ENCODE data around the gene PLBD2. TPM values are rescaled to one million over a fixed set of nuclear protein-coding genes. Genes with fewer than 3 reads are reported as not detected.

Gene PLBD2
- total RNA-seq, 2 donors from 2014 or later: 17.8 to 18.4 TPM

GRCh38 chr12:113316155-113316554 is 42.2 kb upstream of the PLBD2 start:
- Histone ChIP-seq H3K4me3 (no peak overlapping the region), H3K27ac (no peak overlapping the region), H3K4me1 (no peaks in the 10 kb centered on the region), H3K36me3 (replicated peaks in 1 of 2; ENCODE audit: insufficient read depth in 1 of 2, low read depth in 2 of 2) (peaks cover 0 to 17% of the 10 kb centered on the region in 2 donors), H3K9me3 (no peaks in the 10 kb centered on the region), H3K27me3 (no peaks in the 10 kb centered on the region)
- ATAC-seq (no peak), DNase-seq (no peak)
- intact Hi-C loops (cut with DNase I): loop anchor here (10.0 kb wide), 1 partner anchor 109 kb away; the partner anchor contains the start of gene SDSL
- no peak for TF ChIP-seq POLR2A (IDR thresholded peaks at IDR 0.05)
- no peak for TF ChIP-seq CTCF (IDR thresholded peaks at IDR 0.05)
- WGBS, 2 donors: 91 to 100% methylated on average over 4 to 7 of the region's 7 CpGs

GRCh38 chr12:113317122-113317521 is 41.3 kb upstream of the PLBD2 start:
- TF ChIP-seq POLR2A (IDR thresholded peaks at IDR 0.05) (no peak), CTCF (IDR thresholded peaks at IDR 0.05) (no peak)
- Histone ChIP-seq H3K27ac (no peak overlapping the region), H3K4me3 (no peak overlapping the region), H3K4me1 (no peaks in the 10 kb centered on the region), H3K36me3 (replicated peaks in 1 of 2; ENCODE audit: insufficient read depth in 1 of 2, low read depth in 2 of 2) (peaks cover 0 to 17% of the 10 kb centered on the region in 2 donors), H3K9me3 (no peaks in the 10 kb centered on the region), H3K27me3 (no peaks in the 10 kb centered on the region)
- ATAC-seq (no peak), DNase-seq (no peak)
- intact Hi-C loops (cut with DNase I): loop anchor here (10.0 kb wide), 1 partner anchor 108 kb away; the partner anchor contains the start of gene SDSL
- WGBS, 2 donors: 90 to 95% methylated on average over 6 of the region's 6 CpGs

- H3K27ac ChIP-seq: no peak overlapping the region
- H3K4me3 ChIP-seq: no peak overlapping the region
- ATAC-seq (no peak), DNase-seq (no peak)
- no peaks in the 10 kb centered on the region for H3K9me3 ChIP-seq
- no peaks in the 10 kb centered on the region for H3K27me3 ChIP-seq
- TF ChIP-seq CTCF (IDR thresholded peaks at IDR 0.05): peak in 1 of 7 experiments; percentile 8
- no peak for TF ChIP-seq POLR2A (IDR thresholded peaks at IDR 0.05)
- 90 to 95% methylated on average over 4 of the region's 4 CpGs for WGBS, 2 donors
- H3K4me1 ChIP-seq: no peaks in the 10 kb centered on the region
- peaks cover 0 to 17% of the 10 kb centered on the region in 2 donors for H3K36me3 ChIP-seq (replicated peaks in 1 of 2; ENCODE audit: insufficient read depth in 1 of 2, low read depth in 2 of 2)
- intact Hi-C loops (cut with DNase I): loop anchor here (10.0 kb wide), 1 partner anchor 107 kb away; the partner anchor contains the start of gene SDSL
Observed at GRCh38 chr12:113318046-113318656, 40.2 kb upstream of the PLBD2 start.

GRCh38 chr12:113318900-113319628 is 39.3 kb upstream of the PLBD2 start:
- H3K27me3 ChIP-seq: no peaks in the 10 kb centered on the region
- peaks cover 0 to 14% of the 10 kb centered on the region in 2 donors for H3K36me3 ChIP-seq (replicated peaks in 1 of 2; ENCODE audit: insufficient read depth in 1 of 2, low read depth in 2 of 2)
- TF ChIP-seq CTCF (IDR thresholded peaks at IDR 0.05) (no peak), POLR2A (IDR thresholded peaks at IDR 0.05) (no peak)
- no peaks in the 10 kb centered on the region for H3K4me1 ChIP-seq
- ATAC-seq: no peak
- no peak overlapping the region for H3K27ac ChIP-seq
- intact Hi-C loops (cut with DNase I): loop anchor here (10.0 kb wide), 1 partner anchor 106 kb away; the partner anchor contains the start of gene SDSL
- WGBS, 2 donors: 85 to 95% methylated on average over 14 to 15 of the region's 15 CpGs
- no peaks in the 10 kb centered on the region for H3K9me3 ChIP-seq
- H3K4me3 ChIP-seq: no peak overlapping the region
- no peak for DNase-seq

Measured in body of pancreas (tissue), 4 donors.